Hepatocyte (in vitro differentiated cells): ENCODE data around the gene MAPK8IP2. TPM values are rescaled to one million over a fixed set of nuclear protein-coding genes. Genes with fewer than 3 reads are reported as not detected.

Experiments used
- DNase-seq: peaks from one replicate; pipeline ENCODE4 v3.0.0-alpha.2; 2016; ENCODE audit warnings: low spot score
- H2AFZ ChIP-seq: fragments of 200-600 bp; sonication (generic); 2 replicates; pipeline ENCODE4 v1.6.0; 2016; ENCODE audit warnings: antibody characterized with exemption, mild to moderate bottlenecking
- H3K27ac ChIP-seq: fragments of 200-600 bp; sonication (generic); 2 replicates; pipeline ENCODE4 v1.5.1; 2016; ENCODE audit warnings: mild to moderate bottlenecking
- H3K27me3 ChIP-seq: fragments of 200-600 bp; sonication (generic); 2 replicates; pipeline ENCODE4 v1.6.1; 2016
- H3K36me3 ChIP-seq: fragments of 200-600 bp; sonication (generic); replicated peaks from 2 replicates; pipeline ENCODE4 v1.5.1; 2016; ENCODE audit warnings: low read depth; ENCODE audit not compliant: insufficient read depth
- H3K4me1 ChIP-seq: fragments of 200-600 bp; sonication (generic); 2 replicates; pipeline ENCODE4 v1.5.1; 2016; ENCODE audit warnings: mild to moderate bottlenecking, moderate library complexity; ENCODE audit not compliant: insufficient read depth
- H3K4me2 ChIP-seq: fragments of 200-600 bp; sonication (generic); 2 replicates; pipeline ENCODE4 v1.6.0; 2016
- H3K4me3 ChIP-seq: fragments of 200-600 bp; sonication (generic); 2 replicates; pipeline ENCODE4 v1.5.1; 2016; ENCODE audit warnings: mild to moderate bottlenecking
- H3K79me2 ChIP-seq: fragments of 200-600 bp; sonication (generic); 2 replicates; pipeline ENCODE4 v1.6.0; 2017; ENCODE audit warnings: mild to moderate bottlenecking
- H3K9me2 ChIP-seq: fragments of 200-600 bp; sonication (generic); replicated peaks from 2 replicates; pipeline ENCODE4 v1.6.0; 2017; ENCODE audit warnings: mild to moderate bottlenecking; ENCODE audit not compliant: insufficient read depth
- H3K9me3 ChIP-seq: fragments of 200-600 bp; sonication (generic); 2 replicates; pipeline ENCODE4 v1.5.1; 2016; ENCODE audit warnings: low read depth, mild to moderate bottlenecking
- H4K20me1 ChIP-seq: fragments of 200-600 bp; sonication (generic); 2 replicates; pipeline ENCODE4 v1.6.0; 2016; ENCODE audit warnings: mild to moderate bottlenecking; ENCODE audit not compliant: insufficient read depth, poor library complexity, severe bottlenecking
- CTCF ChIP-seq: fragments of 200-600 bp; sonication (generic); IDR thresholded peaks from 2 replicates; pipeline ENCODE4 v1.5.1; 2016; ENCODE audit warnings: antibody characterized with exemption, mild to moderate bottlenecking; ENCODE audit not compliant: poor library complexity
- EZH2 ChIP-seq: fragments of 200-600 bp; sonication (generic); IDR thresholded peaks from 2 replicates; pipeline ENCODE4 v1.6.1; 2016; ENCODE audit warnings: antibody characterized with exemption, mild to moderate bottlenecking, borderline replicate concordance
- EZH2phosphoT487 ChIP-seq: fragments of 200-600 bp; sonication (generic); IDR thresholded peaks from one replicate; pipeline ENCODE4 v1.6.1; 2018; ENCODE audit warnings: antibody characterized with exemption, mild to moderate bottlenecking, low read depth, moderate library complexity; ENCODE audit not compliant: unreplicated experiment, severe bottlenecking
- WGBS: methylation state at CpG from one replicate; pipeline ENCODE4 v1.1.6; 2016; ENCODE audit warnings: low lambda C conversion rate; ENCODE audit errors: missing lambda C conversion rate; 5-methylcytosine and 5-hydroxymethylcytosine counted together
- polyA plus RNA-seq: library from polyadenylated mRNA; unstranded; fragments of >200 nt; fragmentation: Nextera tagmentation; extraction: Ambion mirVana; gene quantifications from 2 replicates; pipeline ENCODE4 v1.2.1, GENCODE V29; 2016
- total RNA-seq: library from RNA; depleted of rRNA; stranded (reverse); fragments of >200 nt; gene quantifications from 2 replicates; pipeline ENCODE4 v1.2.3, GENCODE V29; 2014

The MAPK8IP2 gene
- total and polyA plus RNA-seq, 2 experiments from 2014 or later, result 1.6 to 4.0 TPM

- Histone ChIP-seq H3K79me2 (peaks cover 18% of the 10 kb centered on the region), H3K4me2 (no peak overlapping the region), H3K4me1 (peaks cover 13% of the 10 kb centered on the region), H3K27ac (no peak overlapping the region), H3K36me3 (no peaks in the 10 kb centered on the region), H3K27me3 (no peaks in the 10 kb centered on the region), H4K20me1 (no peaks in the 10 kb centered on the region), H3K4me3 (no peak overlapping the region), H2AFZ (no peak overlapping the region), H3K9me2 (no peaks in the 10 kb centered on the region), H3K9me3 (no peaks in the 10 kb centered on the region)
- DNase-seq, result no peak
- TF ChIP-seq EZH2phosphoT487, result no peak
- no peak for TF ChIP-seq EZH2
- no peak for TF ChIP-seq CTCF
- WGBS, result 92% methylated on average over 8 of the region's 8 CpGs
Measured at GRCh38 chr22:50585781-50586180, 14.8 kb upstream of the MAPK8IP2 start.

- Histone ChIP-seq H3K9me3 (no peaks in the 10 kb centered on the region), H3K27ac (no peak overlapping the region), H4K20me1 (no peaks in the 10 kb centered on the region), H3K4me1 (peaks cover 11% of the 10 kb centered on the region), H3K4me3 (no peak overlapping the region), H3K79me2 (peaks cover 12% of the 10 kb centered on the region), H3K4me2 (no peak overlapping the region), H3K36me3 (no peaks in the 10 kb centered on the region), H2AFZ (no peak overlapping the region), H3K27me3 (no peaks in the 10 kb centered on the region), H3K9me2 (no peaks in the 10 kb centered on the region)
- DNase-seq, result no peak
- 71% methylated on average over 5 of the region's 5 CpGs for WGBS
- TF ChIP-seq CTCF, result no peak
Measured at GRCh38 chr22:50586416-50586815, 14.2 kb upstream of the MAPK8IP2 start.

- H3K9me3 ChIP-seq, result no peaks in the 10 kb centered on the region
- H3K4me3 ChIP-seq, result no peak overlapping the region
- peaks cover 5% of the 10 kb centered on the region for H3K79me2 ChIP-seq
- no peaks in the 10 kb centered on the region for H3K36me3 ChIP-seq
- no peak overlapping the region for H3K4me2 ChIP-seq
- no peak overlapping the region for H3K27ac ChIP-seq
- no peak overlapping the region for H2AFZ ChIP-seq
- TF ChIP-seq EZH2 (no peak), CTCF (no peak), EZH2phosphoT487 (no peak)
- no peaks in the 10 kb centered on the region for H3K9me2 ChIP-seq
- WGBS, result 76% methylated on average over 5 of the region's 5 CpGs
- DNase-seq, result no peak
- H3K27me3 ChIP-seq, result no peaks in the 10 kb centered on the region
- H3K4me1 ChIP-seq, result peaks cover 6% of the 10 kb centered on the region
- H4K20me1 ChIP-seq, result no peaks in the 10 kb centered on the region
Measured at GRCh38 chr22:50587407-50587806, 13.2 kb upstream of the MAPK8IP2 start.

- Histone ChIP-seq H3K9me2 (no peaks in the 10 kb centered on the region), H3K4me2 (no peak overlapping the region), H3K4me3 (no peak overlapping the region), H4K20me1 (no peaks in the 10 kb centered on the region), H3K4me1 (no peaks in the 10 kb centered on the region), H2AFZ (no peak overlapping the region), H3K36me3 (no peaks in the 10 kb centered on the region), H3K27me3 (no peaks in the 10 kb centered on the region), H3K27ac (no peak overlapping the region), H3K9me3 (no peaks in the 10 kb centered on the region), H3K79me2 (no peaks in the 10 kb centered on the region)
- 89% methylated on average over 3 of the region's 3 CpGs for WGBS
- no peak for DNase-seq
- TF ChIP-seq EZH2phosphoT487, result no peak
Measured at GRCh38 chr22:50595189-50595588, 5.4 kb upstream of the MAPK8IP2 start.
